Pulmonary artery endothelial cell (primary cell): ENCODE results near the gene ZC3HAV1. TPM values are rescaled to one million over a fixed set of nuclear protein-coding genes. Genes with fewer than 3 reads are reported as not detected.
"Not testable (repeated sequence)": the region's sequence is repeated elsewhere in the genome, so short reads cannot be mapped to it uniquely, and the experiment has no call there.

Experiments
- DNase-seq: peaks from one replicate; pipeline ENCODE4 v3.0.0-alpha.2; 2011; ENCODE audit warnings: low read depth, low spot score
- total RNA-seq: library from RNA; depleted of rRNA; stranded (reverse); fragments of >200 nt; gene quantifications from 2 replicates; pipeline ENCODE4 v1.2.3, GENCODE V29; 2014

ZC3HAV1 gene
- total RNA-seq, 1 donor from 2014 or later: 43.3 TPM

DNA sequence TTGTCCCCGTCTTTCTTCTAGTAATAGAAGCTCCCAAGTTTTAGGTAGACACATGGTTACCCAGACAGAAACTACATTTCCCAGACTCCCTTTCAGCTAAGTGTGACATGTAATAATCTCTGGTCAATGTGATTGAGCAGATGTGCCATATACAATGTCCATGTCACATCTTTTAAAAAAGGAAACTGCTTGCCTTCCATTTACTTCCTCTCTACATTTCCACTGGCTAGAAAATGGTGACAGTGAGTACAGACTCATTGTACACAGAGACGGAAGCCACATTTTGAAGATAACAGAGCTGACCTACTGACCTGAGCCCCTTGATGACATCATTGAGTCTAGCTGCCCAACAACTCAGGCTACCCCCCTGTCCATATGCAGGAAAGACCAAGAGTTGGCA lies 21.3 kb downstream of the ZC3HAV1 start:
- no peak for DNase-seq

DNA sequence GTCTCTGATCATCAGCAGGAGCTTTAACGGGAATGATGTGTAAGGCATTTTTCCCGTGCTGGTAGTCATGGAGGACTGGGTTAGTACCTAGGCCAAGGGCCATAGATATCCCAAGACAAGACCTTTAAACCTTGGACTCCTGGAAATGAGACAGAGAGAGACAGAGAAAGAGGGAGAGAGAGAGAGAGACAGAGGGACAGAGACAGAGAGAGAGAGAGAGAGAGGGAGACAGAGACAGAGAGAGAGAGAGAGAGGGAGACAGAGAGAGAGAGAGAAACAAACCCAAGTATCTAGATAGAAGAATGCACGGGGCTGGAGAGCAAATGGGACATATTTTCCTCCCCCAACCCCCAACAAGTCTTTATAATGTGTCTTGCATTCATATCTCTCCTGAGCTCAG lies 22.3 kb downstream of the ZC3HAV1 start:
- DNase-seq: no peak

DNA sequence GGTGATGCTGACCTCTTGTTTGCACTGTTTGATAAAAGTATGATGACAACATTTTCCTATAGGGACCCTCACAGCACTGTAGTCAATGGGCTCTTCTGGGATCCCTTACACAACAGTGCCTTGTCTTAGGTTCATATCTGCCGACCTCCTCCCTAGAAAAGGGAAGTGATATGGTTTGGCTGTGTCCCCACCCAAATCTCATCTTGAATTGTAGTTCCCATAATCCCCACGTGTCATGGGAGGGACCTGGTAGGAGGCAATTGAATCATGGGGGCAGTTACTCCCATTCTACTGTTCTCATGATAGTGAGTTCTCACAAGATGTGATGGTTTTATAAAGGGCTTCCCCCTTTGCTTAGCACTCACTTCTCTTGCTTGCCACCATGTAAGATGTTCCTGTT lies 23.1 kb downstream of the ZC3HAV1 start:
- DNase-seq: no peak

DNA sequence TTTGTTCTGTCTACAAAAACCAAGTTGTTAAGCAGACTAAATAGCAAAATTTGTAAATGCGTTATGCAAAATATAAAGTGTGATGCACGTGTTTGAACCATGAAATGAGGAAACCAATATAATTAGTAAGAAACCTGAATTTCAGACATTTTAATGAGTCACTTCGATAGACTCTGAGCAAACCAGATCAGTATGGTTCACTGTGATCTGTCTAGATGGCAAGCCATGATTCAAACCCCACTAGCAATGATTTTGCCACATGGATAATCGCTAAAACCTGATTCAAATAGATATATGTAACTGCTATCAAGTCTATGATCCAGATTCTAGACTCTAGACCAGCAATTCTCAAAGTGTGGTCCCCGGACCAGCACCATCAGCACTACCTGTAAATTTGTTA lies 24.8 kb downstream of the ZC3HAV1 start:
- DNase-seq: no peak

DNA sequence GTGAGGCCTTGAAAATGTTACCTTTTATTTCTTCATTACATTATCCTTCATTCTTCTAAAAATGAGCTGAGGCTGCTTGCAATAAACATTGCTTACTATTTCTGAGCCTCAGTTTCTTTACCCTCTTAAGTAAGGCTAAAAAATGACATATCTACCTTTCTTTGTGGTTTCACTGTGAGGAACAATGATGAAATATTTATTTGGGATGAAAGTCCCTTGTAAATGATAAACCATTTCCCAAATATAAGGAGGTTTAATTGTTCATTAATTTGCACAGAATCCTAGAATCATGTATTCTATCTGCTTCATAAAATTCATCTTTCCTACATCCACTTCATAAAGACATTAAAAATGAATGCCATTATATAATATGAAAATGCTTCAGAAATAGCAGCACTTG lies 27.9 kb downstream of the ZC3HAV1 start:
- DNase-seq: no peak

DNA sequence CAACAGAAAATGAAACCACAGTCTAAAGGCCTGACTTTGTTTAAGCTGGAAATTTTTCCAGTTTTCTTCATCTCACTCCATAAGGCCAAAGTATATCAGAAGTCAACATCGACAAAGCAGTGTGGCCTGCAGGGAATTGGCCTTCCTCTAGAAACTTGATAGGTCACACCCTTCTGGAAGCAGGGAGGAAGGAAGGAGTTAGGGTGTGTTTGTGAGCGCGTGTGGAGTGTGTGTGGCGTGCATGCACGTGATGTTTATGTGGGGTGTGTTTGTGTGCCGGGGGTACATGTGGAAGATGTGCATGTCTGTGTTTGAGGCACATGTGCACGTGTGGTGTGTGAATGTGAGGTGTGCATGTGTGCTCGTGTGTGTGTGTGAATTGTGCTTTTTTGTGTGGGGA lies 28.6 kb downstream of the ZC3HAV1 start:
- DNase-seq: no peak

DNA sequence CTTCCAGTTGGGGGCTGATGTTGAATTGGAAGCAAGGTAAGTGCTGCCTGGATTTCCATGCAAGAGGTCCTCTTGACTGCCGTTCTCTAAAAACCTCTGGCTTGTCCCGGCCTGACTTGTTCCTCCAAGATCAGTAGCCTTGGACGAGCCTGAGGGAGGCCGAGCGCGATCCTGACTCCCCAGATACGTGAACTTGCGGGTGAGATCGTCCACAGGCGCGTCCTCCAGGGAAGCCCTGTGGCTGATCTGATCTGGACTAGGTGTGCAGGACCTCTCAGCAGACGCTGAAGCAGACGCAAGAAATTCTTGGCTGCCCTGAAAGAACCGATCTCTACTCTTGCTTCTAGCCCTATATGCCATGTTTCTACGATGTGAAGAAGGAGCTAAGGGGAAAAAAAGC lies 29.7 kb downstream of the ZC3HAV1 start:
- DNase-seq: no peak

DNA sequence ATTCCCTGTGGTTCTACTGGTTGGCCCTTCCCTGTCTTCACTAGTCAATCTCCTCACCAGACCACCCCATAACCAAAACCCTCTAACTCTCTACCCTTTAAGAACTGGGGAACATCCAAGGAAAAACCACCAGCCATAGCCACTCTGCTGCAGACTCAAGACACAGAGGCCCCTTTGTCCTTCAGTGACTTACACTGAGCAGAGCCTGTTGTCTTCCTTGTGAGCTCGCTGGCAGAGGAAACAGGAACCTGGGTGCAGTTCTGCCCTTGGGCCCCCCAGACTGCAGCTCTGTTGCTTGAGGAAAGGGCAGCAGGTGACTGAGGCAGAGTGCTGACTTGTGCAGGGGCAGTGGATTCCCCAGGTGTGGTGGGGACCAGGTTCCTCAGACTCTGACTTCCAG lies 30.6 kb downstream of the ZC3HAV1 start:
- DNase-seq: no peak

DNA sequence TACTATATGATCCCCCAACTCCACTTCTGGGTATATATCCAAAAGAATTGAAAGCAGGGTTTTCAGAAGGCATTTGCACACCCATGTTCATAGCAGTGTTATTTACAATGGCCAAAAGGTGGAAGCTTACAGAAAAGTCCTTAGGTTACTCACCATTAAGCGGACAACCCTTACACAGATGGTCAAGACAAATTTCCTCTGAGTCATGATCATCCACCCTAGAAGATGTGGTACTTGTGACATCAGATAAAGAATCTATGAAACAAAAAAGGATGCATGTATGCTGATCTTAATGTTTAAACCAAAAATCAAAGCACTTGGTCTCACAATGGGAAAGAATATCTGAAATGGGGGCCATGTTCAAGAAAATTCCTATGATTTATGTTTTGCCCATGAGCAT lies 31.1 kb downstream of the ZC3HAV1 start:
- DNase-seq: no peak

DNA sequence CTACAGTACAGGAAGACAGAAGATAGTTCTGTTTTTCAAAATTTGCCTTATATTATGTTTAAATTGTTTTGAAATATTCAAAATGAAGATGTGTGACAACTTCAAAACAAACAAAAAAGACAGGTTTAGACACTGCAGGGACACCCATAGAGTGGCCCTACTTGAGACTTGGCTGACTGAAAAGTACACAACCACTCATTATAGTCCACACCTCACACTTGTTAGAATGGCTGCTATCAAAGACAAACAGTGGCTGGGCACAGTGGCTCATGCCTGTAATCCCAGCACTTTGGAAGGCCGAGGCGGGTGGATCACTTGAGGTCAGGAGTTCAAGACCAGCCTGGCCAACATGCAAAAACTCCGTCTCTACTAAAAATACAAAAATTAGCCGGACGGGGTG lies 31.8 kb downstream of the ZC3HAV1 start:
- DNase-seq: not testable (repeated sequence)

DNA sequence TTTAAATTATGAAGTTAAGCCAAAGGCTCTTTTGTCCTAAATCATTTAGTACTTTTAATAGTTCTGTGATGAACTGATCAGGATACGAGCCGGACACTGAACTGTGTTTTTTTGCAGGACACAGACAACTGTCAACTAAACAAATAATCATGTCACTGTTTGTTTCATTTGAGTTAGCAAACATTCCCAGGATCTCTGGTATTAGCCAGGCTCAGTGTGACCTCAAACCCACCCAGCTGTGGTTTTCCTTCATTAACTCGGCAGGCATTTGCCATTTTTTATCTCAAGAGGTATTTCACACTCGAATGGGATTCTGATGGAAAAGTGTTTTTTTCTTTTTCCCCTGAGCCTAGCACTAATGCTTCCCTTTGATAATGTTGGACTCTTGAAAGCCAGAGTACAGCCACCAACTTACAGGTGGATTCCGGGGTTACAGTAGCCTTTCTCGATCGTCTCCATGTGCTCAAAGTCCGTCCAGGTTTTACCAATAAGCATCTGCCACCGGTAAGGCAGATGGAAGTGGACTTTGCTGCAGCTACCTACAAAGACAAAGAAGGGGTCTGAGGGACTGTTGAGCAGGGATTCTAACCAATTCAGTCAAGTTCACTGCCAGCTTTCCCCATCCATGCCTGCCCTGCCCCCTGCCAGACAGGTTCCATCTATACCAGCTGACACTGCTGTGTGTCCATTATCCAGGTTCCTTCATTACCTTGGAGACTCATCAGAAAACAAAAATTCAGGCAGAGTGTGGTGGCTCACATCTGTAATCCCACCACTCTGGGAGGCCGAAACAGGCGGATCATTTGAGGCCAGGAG lies 33.4 kb downstream of the ZC3HAV1 start:
- DNase-seq: no peak

DNA sequence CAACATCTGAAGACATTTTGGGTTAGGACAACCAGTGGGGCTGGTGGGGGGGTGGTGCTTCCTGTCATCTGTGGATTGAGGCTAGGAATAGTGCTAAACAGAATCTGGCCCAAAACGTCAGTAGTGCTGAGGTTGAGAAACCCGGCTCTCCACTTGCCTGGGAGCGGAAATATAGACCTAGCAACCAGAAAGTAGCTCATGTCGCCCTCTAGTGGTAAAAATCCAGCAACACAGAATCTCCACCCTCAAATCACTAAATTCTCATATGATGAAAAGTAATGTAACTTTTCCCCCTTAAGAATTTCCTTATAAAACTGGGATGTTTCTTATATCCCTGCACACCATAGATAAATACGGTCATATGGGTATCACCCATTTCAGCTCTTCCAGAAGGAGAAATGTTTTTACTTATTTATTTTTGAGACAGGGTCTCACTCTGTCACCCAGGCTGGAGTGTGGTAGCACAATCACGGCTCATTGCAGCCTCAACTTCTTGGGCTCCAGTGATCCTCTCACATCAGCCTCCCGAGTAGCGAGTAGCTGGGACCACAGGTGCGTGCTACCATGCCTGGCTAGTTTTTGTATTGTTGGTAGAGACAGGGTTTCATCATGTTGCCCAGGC lies 34.4 kb downstream of the ZC3HAV1 start:
- DNase-seq: peak; percentile 32

DNA sequence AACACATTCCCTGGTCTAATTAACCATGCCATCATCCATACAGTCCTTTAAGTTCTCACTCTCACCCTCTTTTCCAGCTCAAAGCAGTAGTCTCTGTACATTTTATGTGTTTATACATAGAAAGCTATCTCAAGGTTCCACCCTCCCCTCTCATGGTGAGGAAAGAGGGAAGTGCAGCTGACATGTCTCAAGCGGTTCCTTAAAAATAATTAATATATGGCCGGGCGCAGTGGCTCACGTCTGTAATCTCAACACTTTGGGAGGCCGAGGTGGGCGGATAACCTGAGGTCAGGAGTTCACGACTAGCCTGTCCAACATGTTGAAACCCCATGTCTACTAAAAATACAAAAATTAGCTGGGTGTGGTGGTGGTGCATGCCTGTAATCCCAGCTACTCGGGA lies 36.7 kb downstream of the ZC3HAV1 start:
- DNase-seq: no peak

DNA sequence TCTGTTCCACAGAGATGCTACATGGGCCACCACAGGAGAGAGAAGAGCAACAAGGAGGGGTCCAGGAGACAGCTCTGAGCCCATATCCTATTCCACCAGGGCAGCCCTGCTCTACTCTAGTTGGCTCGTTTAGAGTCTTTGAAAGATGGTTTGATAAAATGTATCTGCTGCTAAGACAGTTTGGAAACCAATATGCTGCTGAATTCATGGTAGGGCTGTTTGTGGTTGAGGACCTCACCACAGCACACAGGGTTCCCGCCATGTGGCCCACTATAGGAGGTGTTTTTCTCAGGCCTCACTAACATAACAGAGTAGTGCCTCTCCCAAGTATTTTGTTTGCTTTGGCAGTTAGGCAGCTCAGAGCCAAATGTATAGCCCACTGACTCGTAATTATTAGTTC lies 37.8 kb downstream of the ZC3HAV1 start:
- no peak for DNase-seq

DNA sequence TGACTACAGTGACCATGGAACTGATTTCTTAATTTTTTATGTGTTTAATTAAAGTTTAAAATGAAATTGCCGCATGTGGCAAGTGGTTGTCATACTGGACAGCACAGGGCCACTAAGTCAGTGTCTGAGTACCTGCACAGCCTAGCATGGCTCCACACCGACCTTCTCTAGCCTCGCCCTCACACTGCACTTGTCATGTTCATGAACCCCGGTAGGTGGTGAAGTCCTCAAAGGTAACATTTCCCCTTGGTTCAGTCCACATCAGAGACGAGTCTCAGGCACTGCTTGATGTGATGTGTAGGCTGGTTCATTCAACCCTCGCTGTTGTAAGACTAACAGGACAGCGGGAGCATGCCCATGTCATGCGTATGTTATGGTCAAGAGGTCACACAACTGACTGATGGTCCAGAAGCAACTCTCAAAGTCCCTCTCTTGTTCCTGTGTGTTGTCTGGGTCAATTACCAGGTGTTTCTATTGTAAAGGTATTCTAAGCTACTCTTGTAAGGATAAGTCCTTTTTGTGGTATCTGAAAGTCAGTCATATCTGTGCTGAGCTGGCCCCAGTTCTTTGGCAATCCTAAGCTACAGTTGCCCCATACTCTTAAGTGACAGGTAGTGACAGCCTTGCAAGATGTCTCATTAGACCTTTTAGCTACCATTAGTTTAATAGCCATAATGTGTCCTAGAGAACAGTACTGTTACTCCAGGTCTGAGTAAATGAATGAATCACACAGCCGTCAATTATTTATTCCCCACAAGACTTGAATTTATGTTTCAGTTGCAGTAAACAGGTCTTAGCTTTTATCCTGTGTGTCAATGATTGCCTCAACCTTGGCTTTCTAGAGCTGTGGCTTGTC lies 40.7 kb downstream of the ZC3HAV1 start:
- no peak for DNase-seq

DNA sequence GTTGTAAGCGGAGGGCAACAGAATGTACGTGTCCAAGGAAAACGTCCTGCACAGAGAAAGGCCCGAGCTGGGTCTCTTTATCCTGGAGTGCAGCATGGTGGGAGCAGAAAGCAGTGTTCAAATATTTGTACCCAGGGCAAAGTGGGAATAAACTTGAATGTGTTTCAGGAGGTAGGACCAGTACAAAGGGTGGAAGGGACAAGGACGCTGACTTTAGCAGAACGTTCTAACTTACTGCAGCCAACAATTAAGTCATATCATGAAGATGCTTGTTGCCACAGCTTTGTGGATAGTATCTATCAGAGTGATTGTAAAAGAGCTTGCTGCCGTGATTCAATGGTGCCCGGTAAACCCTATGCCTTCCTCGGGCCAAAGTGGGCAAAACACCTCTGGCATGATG lies 43.2 kb downstream of the ZC3HAV1 start:
- no peak for DNase-seq

DNA sequence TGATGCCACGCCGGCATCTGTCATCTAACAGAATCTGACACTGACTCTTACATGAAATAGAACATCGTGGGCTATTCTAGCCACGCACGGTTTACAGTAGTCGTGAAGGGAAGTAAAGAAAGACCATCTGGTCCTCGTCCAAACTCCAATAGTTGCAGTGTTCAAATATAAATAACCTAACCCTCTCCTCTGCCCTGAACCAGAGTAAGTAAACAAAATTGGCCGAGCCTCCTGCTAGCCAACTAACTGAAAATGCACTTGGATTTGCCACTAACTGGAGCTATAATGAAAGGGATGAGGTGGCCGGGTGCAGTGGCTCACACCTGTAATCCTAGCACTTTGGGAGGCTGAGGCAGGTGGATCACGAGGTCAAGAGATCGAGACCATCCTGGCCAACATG lies 44.2 kb downstream of the ZC3HAV1 start:
- DNase-seq: no peak

DNA sequence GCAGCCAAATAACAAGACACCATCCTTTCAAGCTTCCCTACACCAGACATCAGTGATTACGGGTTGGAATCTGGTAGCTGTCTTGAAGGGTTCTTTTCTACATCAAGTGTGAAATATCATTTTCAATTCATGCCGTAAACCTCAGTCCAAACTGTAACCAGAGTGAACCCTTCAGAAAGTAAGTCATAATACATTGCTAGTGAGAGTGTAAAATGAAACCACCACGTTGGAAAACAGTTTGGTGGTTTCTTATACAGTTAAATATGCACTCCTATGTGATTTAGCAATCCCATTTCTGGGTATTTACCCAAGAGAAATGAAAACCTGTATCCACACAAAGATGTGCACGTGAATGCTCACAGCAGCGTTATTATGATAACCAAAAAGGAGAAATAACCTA lies 48.1 kb downstream of the ZC3HAV1 start:
- no peak for DNase-seq

DNA sequence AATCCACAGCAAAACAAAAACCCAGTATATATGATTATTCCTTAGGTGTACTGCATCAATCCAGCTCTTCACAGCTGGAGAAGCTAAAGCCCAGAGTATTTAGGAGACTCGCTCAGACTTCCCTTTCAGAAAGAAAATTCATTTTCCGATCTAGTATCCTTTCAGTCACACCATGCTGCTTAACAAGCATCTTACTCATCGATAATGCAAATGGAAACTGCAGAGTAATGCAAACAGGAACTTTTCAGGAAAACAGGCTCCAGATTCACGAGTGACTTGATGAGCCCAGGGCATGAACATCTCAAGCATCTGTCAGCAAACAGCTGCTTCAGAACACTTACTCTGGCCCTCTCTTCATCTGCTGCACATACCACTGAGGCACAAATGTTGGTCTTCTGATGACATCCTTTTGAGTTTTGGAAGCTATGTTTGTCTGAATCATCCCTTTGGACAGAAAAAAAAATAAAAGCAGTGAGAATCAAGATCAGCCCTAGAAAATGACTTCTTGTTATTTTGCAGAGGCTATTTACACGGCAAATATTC lies 48.8 kb downstream of the ZC3HAV1 start:
- no peak for DNase-seq

DNA sequence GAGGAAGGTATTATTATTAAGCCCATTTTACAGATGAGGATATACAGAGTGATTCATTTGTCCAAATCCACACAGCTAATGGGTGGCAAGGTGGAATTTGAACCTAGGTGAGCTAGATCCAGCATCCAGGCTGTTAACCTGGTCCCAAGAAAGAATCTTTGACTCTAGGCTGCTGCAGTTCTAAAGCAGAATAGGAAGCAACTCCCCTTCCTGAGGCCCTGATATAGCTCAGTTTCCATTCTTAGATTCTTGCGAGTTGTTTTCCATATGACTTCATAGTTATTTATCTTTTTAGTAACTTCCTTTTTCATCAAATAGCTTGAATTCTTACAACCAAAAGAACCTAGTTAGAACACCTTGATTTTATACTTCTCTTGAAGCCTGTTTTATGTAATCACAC lies 49.6 kb downstream of the ZC3HAV1 start:
- DNase-seq: peak; percentile 11

DNA sequence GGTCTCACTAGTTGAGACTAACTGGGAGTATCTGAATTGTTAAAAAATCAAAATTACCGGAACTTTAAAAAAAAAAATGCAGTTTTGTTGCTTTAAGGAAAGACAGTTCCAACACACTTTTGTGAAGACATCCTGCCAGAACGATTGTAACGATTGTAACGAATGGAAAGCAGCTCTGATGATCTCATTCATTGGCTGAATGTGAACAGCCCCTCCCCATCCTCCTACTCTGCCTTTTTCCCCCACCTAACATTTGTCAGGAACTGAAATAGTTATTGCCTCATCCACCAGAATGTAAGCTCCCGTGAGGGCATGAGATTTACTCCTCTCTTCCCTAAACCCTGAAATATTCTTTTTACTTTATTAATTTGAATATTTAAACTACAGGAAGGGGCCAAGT lies 50.6 kb downstream of the ZC3HAV1 start:
- peak; percentile 60 for DNase-seq

DNA sequence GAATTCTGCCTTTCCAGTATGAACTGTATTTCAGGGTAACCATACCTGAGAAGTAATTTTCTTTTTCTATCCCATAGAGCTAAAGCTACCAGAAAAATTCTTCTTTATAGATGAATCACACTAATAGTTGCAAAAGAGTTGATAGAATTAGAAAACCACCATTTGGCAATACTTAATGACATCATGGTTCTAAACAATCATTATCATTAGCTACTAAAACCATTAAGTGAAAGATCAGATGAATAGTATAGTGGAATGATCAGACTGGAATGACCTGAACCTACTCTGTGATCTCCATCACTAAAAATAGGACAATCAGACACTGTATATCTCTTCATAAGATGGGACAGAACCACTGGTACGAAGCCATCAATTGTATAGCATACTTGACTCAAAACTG lies 53.8 kb downstream of the ZC3HAV1 start:
- DNase-seq: no peak
